Hepatocyte (in vitro differentiated cells): ENCODE results near the gene CAPNS2. TPM values are rescaled to one million over a fixed set of nuclear protein-coding genes. Genes with fewer than 3 reads are reported as not detected.

Source experiments
- DNase-seq: peaks from one replicate; pipeline ENCODE4 v3.0.0-alpha.2; 2016; ENCODE audit warnings: low spot score
- H2AFZ ChIP-seq: fragments of 200-600 bp; sonication (generic); 2 replicates; pipeline ENCODE4 v1.6.0; 2016; ENCODE audit warnings: antibody characterized with exemption, mild to moderate bottlenecking
- H3K27ac ChIP-seq: fragments of 200-600 bp; sonication (generic); 2 replicates; pipeline ENCODE4 v1.5.1; 2016; ENCODE audit warnings: mild to moderate bottlenecking
- H3K27me3 ChIP-seq: fragments of 200-600 bp; sonication (generic); 2 replicates; pipeline ENCODE4 v1.6.1; 2016
- H3K36me3 ChIP-seq: fragments of 200-600 bp; sonication (generic); replicated peaks from 2 replicates; pipeline ENCODE4 v1.5.1; 2016; ENCODE audit warnings: low read depth; ENCODE audit not compliant: insufficient read depth
- H3K4me1 ChIP-seq: fragments of 200-600 bp; sonication (generic); 2 replicates; pipeline ENCODE4 v1.5.1; 2016; ENCODE audit warnings: mild to moderate bottlenecking, moderate library complexity; ENCODE audit not compliant: insufficient read depth
- H3K4me2 ChIP-seq: fragments of 200-600 bp; sonication (generic); 2 replicates; pipeline ENCODE4 v1.6.0; 2016
- H3K4me3 ChIP-seq: fragments of 200-600 bp; sonication (generic); 2 replicates; pipeline ENCODE4 v1.5.1; 2016; ENCODE audit warnings: mild to moderate bottlenecking
- H3K79me2 ChIP-seq: fragments of 200-600 bp; sonication (generic); 2 replicates; pipeline ENCODE4 v1.6.0; 2017; ENCODE audit warnings: mild to moderate bottlenecking
- H3K9me2 ChIP-seq: fragments of 200-600 bp; sonication (generic); replicated peaks from 2 replicates; pipeline ENCODE4 v1.6.0; 2017; ENCODE audit warnings: mild to moderate bottlenecking; ENCODE audit not compliant: insufficient read depth
- H3K9me3 ChIP-seq: fragments of 200-600 bp; sonication (generic); 2 replicates; pipeline ENCODE4 v1.5.1; 2016; ENCODE audit warnings: low read depth, mild to moderate bottlenecking
- H4K20me1 ChIP-seq: fragments of 200-600 bp; sonication (generic); 2 replicates; pipeline ENCODE4 v1.6.0; 2016; ENCODE audit warnings: mild to moderate bottlenecking; ENCODE audit not compliant: insufficient read depth, poor library complexity, severe bottlenecking
- CTCF ChIP-seq: fragments of 200-600 bp; sonication (generic); IDR thresholded peaks from 2 replicates; pipeline ENCODE4 v1.5.1; 2016; ENCODE audit warnings: antibody characterized with exemption, mild to moderate bottlenecking; ENCODE audit not compliant: poor library complexity
- EZH2 ChIP-seq: fragments of 200-600 bp; sonication (generic); IDR thresholded peaks from 2 replicates; pipeline ENCODE4 v1.6.1; 2016; ENCODE audit warnings: antibody characterized with exemption, mild to moderate bottlenecking, borderline replicate concordance
- EZH2phosphoT487 ChIP-seq: fragments of 200-600 bp; sonication (generic); IDR thresholded peaks from one replicate; pipeline ENCODE4 v1.6.1; 2018; ENCODE audit warnings: antibody characterized with exemption, mild to moderate bottlenecking, low read depth, moderate library complexity; ENCODE audit not compliant: unreplicated experiment, severe bottlenecking
- WGBS: methylation state at CpG from one replicate; pipeline ENCODE4 v1.1.6; 2016; ENCODE audit warnings: low lambda C conversion rate; ENCODE audit errors: missing lambda C conversion rate; 5-methylcytosine and 5-hydroxymethylcytosine counted together
- polyA plus RNA-seq: library from polyadenylated mRNA; unstranded; fragments of >200 nt; fragmentation: Nextera tagmentation; extraction: Ambion mirVana; gene quantifications from 2 replicates; pipeline ENCODE4 v1.2.1, GENCODE V29; 2016
- total RNA-seq: library from RNA; depleted of rRNA; stranded (reverse); fragments of >200 nt; gene quantifications from 2 replicates; pipeline ENCODE4 v1.2.3, GENCODE V29; 2014

Gene CAPNS2
- total and polyA plus RNA-seq, 2 experiments from 2014 or later = 0.30 TPM; not detected in 1

- H3K4me1 ChIP-seq = peaks cover 3% of the 10 kb centered on the region
- H3K4me2 ChIP-seq = no peak overlapping the region
- WGBS = 86% methylated on average over 2 of the region's 2 CpGs
Observed at GRCh38 chr16:55534756-55535155, 31.7 kb upstream of the CAPNS2 start.

GRCh38 chr16:55539049-55539448 is 27.4 kb upstream of the CAPNS2 start:
- Histone ChIP-seq H3K27ac (no peak overlapping the region), H3K27me3 (no peaks in the 10 kb centered on the region), H3K9me2 (no peaks in the 10 kb centered on the region), H2AFZ (no peak overlapping the region), H3K4me2 (no peak overlapping the region), H3K4me3 (no peak overlapping the region), H4K20me1 (no peaks in the 10 kb centered on the region), H3K4me1 (no peaks in the 10 kb centered on the region), H3K9me3 (no peaks in the 10 kb centered on the region), H3K36me3 (no peaks in the 10 kb centered on the region), H3K79me2 (no peaks in the 10 kb centered on the region)
- 74% methylated on average over 5 of the region's 5 CpGs for WGBS
- no peak for DNase-seq
- TF ChIP-seq CTCF (no peak), EZH2 (no peak), EZH2phosphoT487 (no peak)

More at GRCh38 chr16:55534756-55535155, 31.7 kb upstream of the CAPNS2 start:
- H3K27me3 ChIP-seq = no peaks in the 10 kb centered on the region
- no peaks in the 10 kb centered on the region for H3K9me3 ChIP-seq
- TF ChIP-seq CTCF (no peak), EZH2phosphoT487 (no peak), EZH2 (no peak)
- H3K36me3 ChIP-seq = no peaks in the 10 kb centered on the region
- no peaks in the 10 kb centered on the region for H3K79me2 ChIP-seq
- no peak overlapping the region for H3K4me3 ChIP-seq
- no peak for DNase-seq
- no peak overlapping the region for H3K27ac ChIP-seq
- H2AFZ ChIP-seq = no peak overlapping the region
- H4K20me1 ChIP-seq = no peaks in the 10 kb centered on the region
- H3K9me2 ChIP-seq = no peaks in the 10 kb centered on the region

DNA sequence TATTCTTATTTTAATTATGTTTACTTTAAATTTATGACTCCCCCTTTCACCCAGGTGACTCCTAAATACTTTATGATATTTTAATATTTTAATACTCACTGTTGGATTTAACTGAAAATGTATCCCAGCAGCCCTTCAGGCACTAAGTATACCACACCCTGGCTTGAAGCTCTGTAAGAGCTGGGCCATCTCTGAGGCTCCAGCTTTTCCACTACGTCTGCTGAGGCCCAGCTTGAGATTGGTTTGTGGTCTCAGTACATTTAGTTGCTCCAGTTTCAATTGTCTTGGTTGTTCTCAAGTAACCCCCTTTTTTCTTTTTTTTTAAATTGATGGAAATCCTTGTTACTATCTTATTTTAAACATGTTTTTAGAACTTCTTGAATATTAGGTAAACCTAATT is 27.0 kb upstream of the CAPNS2 start:
- DNase-seq = no peak
- Histone ChIP-seq H2AFZ (no peak overlapping the region), H4K20me1 (no peaks in the 10 kb centered on the region), H3K27ac (no peak overlapping the region), H3K4me1 (no peaks in the 10 kb centered on the region), H3K9me3 (no peaks in the 10 kb centered on the region), H3K9me2 (no peaks in the 10 kb centered on the region), H3K79me2 (no peaks in the 10 kb centered on the region), H3K4me3 (no peak overlapping the region), H3K4me2 (no peak overlapping the region), H3K36me3 (no peaks in the 10 kb centered on the region), H3K27me3 (no peaks in the 10 kb centered on the region)
- TF ChIP-seq CTCF = no peak
- TF ChIP-seq EZH2 = no peak
- no peak for TF ChIP-seq EZH2phosphoT487
- WGBS = 83% methylated on average over 1 of the region's 1 CpG

GRCh38 chr16:55540221-55540620 is 26.3 kb upstream of the CAPNS2 start:
- no peaks in the 10 kb centered on the region for H3K36me3 ChIP-seq
- DNase-seq = no peak
- no peak overlapping the region for H3K27ac ChIP-seq
- no peaks in the 10 kb centered on the region for H3K9me2 ChIP-seq
- no peaks in the 10 kb centered on the region for H3K9me3 ChIP-seq
- no peak overlapping the region for H3K4me2 ChIP-seq
- no peak overlapping the region for H3K4me3 ChIP-seq
- H3K4me1 ChIP-seq = no peaks in the 10 kb centered on the region
- no peaks in the 10 kb centered on the region for H3K27me3 ChIP-seq
- no peak overlapping the region for H2AFZ ChIP-seq
- TF ChIP-seq EZH2phosphoT487 = no peak
- TF ChIP-seq CTCF = no peak
- no peak for TF ChIP-seq EZH2
- no peaks in the 10 kb centered on the region for H4K20me1 ChIP-seq
- WGBS = 90% methylated on average over 1 of the region's 1 CpG
- no peaks in the 10 kb centered on the region for H3K79me2 ChIP-seq
